CD14-positive monocyte (primary cell): ENCODE measurements around the gene MEIOSIN. TPM values are rescaled to one million over a fixed set of nuclear protein-coding genes. Genes with fewer than 3 reads are reported as not detected.

Experiments
- DNase-seq, 3 donors: peaks; one replicate each; pipeline ENCODE4 v3.0.0-alpha.2; 2011 to 2022
- H2AFZ ChIP-seq: 2 replicates; pipeline ENCODE4 v1.6.0; 2012; ENCODE audit warnings: mild to moderate bottlenecking, low read depth, low read length, inconsistent platforms; ENCODE audit not compliant: insufficient read depth, poor library complexity, severe bottlenecking
- H3K27ac ChIP-seq, 2 donors: 1 replicate in 1 of 2; 2 replicates in 1 of 2; pipeline ENCODE4 v1.5.1; 2012 to 2013; ENCODE audit warnings: low read length in 2 of 2, control low read depth in 1 of 2, inconsistent platforms in 1 of 2, low read depth in 1 of 2, mild to moderate bottlenecking in 1 of 2
- H3K27me3 ChIP-seq, 2 donors: one replicate each; pipeline versions ENCODE4 v1.6.0 to v1.6.1; 2011 to 2013; ENCODE audit warnings: low read length in 2 of 2; ENCODE audit not compliant: control insufficient read depth in 2 of 2, insufficient read depth in 2 of 2
- H3K36me3 ChIP-seq, 2 donors: replicated peaks in 1 of 2; 1 replicate in 1 of 2; 2 replicates in 1 of 2; pipeline versions ENCODE4 v1.5.1 to v1.6.1; 2012 to 2013; ENCODE audit warnings: low read length in 2 of 2, control low read depth in 1 of 2, inconsistent platforms in 1 of 2, mild to moderate bottlenecking in 1 of 2; ENCODE audit not compliant: insufficient read depth in 2 of 2, control insufficient read depth in 1 of 2
- H3K4me1 ChIP-seq, 2 donors: 1 replicate in 1 of 2; 2 replicates in 1 of 2; pipeline versions ENCODE4 v1.5.1 to v1.6.1; 2012 to 2013; ENCODE audit warnings: low read length in 2 of 2, control low read depth in 1 of 2, inconsistent platforms in 1 of 2, mild to moderate bottlenecking in 1 of 2, moderate library complexity in 1 of 2; ENCODE audit not compliant: insufficient read depth in 2 of 2, control insufficient read depth in 1 of 2
- H3K4me2 ChIP-seq: replicated peaks from 2 replicates; pipeline ENCODE3; 2012; ENCODE audit warnings: low read length, moderate library complexity, mild to moderate bottlenecking; ENCODE audit not compliant: poor library complexity, severe bottlenecking; ENCODE audit errors: extremely low read depth
- H3K4me3 ChIP-seq, 3 experiments: fragments of 200-600 bp in 1 of 3; sonication (generic) in 1 of 3; replicated peaks in 1 of 3; 1 replicate in 2 of 3; 2 replicates in 1 of 3; pipeline ENCODE4 v1.5.1; 2011 to 2013; ENCODE audit warnings: low read length in 3 of 3, mild to moderate bottlenecking in 3 of 3, control low read depth in 2 of 3, low read depth in 2 of 3, inconsistent platforms in 1 of 3, moderate library complexity in 1 of 3
- H3K79me2 ChIP-seq: 2 replicates; pipeline ENCODE4 v1.6.0; 2012; ENCODE audit warnings: mild to moderate bottlenecking, control low read depth, inconsistent platforms, low read length, moderate library complexity; ENCODE audit not compliant: insufficient read depth
- H3K9ac ChIP-seq: 2 replicates; pipeline ENCODE4 v1.6.0; 2017; ENCODE audit warnings: low read length, mild to moderate bottlenecking; ENCODE audit not compliant: insufficient read depth, poor library complexity, severe bottlenecking
- H3K9me3 ChIP-seq, 2 donors: replicated peaks in 1 of 2; 1 replicate in 1 of 2; 2 replicates in 1 of 2; pipeline versions ENCODE4 v1.5.1 to v1.6.1; 2012 to 2013; ENCODE audit warnings: low read length in 2 of 2, control low read depth in 1 of 2; ENCODE audit not compliant: control insufficient read depth in 1 of 2, insufficient read depth in 1 of 2
- H4K20me1 ChIP-seq: 2 replicates; pipeline ENCODE4 v1.6.0; 2012; ENCODE audit warnings: mild to moderate bottlenecking, low read length, control low read depth, moderate library complexity; ENCODE audit not compliant: insufficient read depth
- H3K27ac Mint-ChIP-seq, 7 donors: one replicate each; pipeline ENCODE4 v1.8.0; 2020; ENCODE audit warnings: mild to moderate bottlenecking in 7 of 7, mixed read lengths in 7 of 7, moderate library complexity in 6 of 7, inconsistent platforms in 2 of 7
- H3K27me3 Mint-ChIP-seq, 3 donors: one replicate each; pipeline ENCODE4 v1.8.0; 2021 to 2022; ENCODE audit warnings: low read depth in 3 of 3, mild to moderate bottlenecking in 3 of 3, mixed read lengths in 3 of 3, moderate library complexity in 3 of 3, inconsistent platforms in 1 of 3
- H3K36me3 Mint-ChIP-seq, 2 donors: one replicate each; pipeline ENCODE4 v1.8.0; 2020; ENCODE audit warnings: mixed read lengths in 2 of 2, inconsistent platforms in 1 of 2, mild to moderate bottlenecking in 1 of 2
- H3K4me1 Mint-ChIP-seq: one replicate; pipeline ENCODE4 v1.8.0; 2020; ENCODE audit warnings: mild to moderate bottlenecking, mixed read lengths
- H3K4me3 Mint-ChIP-seq, 2 donors: one replicate each; pipeline ENCODE4 v1.8.0; 2020; ENCODE audit warnings: mild to moderate bottlenecking in 2 of 2, mixed read lengths in 2 of 2, moderate library complexity in 1 of 2
- H3K9me3 Mint-ChIP-seq, 7 donors: one replicate each; pipeline ENCODE4 v1.8.0; 2020 to 2022; ENCODE audit warnings: mixed read lengths in 7 of 7, mild to moderate bottlenecking in 6 of 7, moderate library complexity in 6 of 7, inconsistent platforms in 2 of 7
- WGBS: methylation state at CpG from one replicate; pipeline ENCODE4 v1.1.5; 2013; ENCODE audit warnings: missing lambda C conversion rate; ENCODE audit not compliant: insufficient coverage; 5-methylcytosine and 5-hydroxymethylcytosine counted together
- intact Hi-C, 2 donors: fragments of 100-400 bp; cut with micrococcal nuclease; formaldehyde crosslinking; loops; one replicate each; pipeline versions ENCODE4 v1.15.0 to v1.15.1; 2023
- polyA plus RNA-seq, 3 donors: library from polyadenylated mRNA; depleted of rRNA in 1 of 3; unstranded in 2 of 3; stranded (reverse) in 1 of 3; fragments of 300-500 nt in 2 of 3; fragments of >200 nt in 1 of 3; fragmentation: Illumina TruSeq in 2 of 3; gene quantifications; 1 replicate in 2 of 3; 2 replicates in 1 of 3; pipeline ENCODE4 v1.2.3, GENCODE V29; 2012 to 2021
- TF ChIP-seq, protein P1 (sequence below): fragments of 200-600 bp; IDR thresholded peaks from one replicate; pipeline ENCODE4 v1.8.0; 2022; ENCODE audit warnings: antibody characterized with exemption, mild to moderate bottlenecking

Gene MEIOSIN
- polyA plus RNA-seq, 3 donors, result not detected

DNA sequence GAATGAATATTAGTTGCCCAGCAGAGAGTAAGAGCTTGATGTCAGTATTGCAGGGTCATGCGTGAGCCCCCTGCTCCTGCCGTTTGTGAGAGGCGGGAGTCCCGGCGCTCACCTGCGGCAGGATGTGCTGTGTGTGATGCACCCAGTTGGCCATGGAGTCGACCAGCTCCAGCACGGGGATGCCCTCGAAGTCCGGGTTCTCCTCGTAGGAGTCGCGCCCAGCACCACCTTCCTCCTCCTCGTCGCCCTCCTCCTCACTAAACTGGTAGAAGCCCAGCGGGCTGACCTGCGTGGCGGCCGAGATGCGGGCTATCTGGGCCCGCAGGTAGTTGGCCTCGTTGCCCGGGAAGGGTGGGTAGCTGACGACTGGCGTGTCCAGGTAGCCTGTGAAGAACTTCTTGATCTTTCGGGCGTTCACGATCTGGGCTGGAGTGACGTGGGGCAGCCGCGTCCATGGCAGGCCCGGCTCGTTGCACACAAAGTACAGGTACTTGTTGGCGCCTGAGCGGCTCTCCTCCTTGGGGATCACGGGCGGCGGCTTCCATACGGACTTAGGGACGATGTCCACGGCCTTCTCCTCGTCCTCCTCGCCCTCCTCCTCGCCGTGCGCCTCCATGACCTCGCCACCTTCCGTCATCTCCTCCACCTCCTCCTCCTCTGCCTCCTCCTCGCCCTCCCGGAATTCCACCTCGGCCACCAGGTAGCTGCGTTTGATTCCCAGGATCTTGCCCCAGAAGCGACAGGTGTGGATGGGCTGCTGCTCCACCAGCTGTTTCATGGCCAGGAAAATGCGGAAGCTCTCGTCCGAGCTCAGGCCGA lies 71.1 kb downstream of the MEIOSIN start:
- H3K9ac ChIP-seq, result no peak overlapping the region
- H3K4me3 ChIP-seq, result no peak overlapping the region
- intact Hi-C loops, result no loop called here
- H3K4me1 ChIP-seq, result peaks cover 8 to 13% of the 10 kb centered on the region in 2 donors
- H3K79me2 ChIP-seq, result no peaks in the 10 kb centered on the region
- Mint-ChIP-seq H3K4me1 (peaks cover 10% of the 10 kb centered on the region), H3K9me3 (peaks cover 4 to 25% (median 9%) of the 10 kb centered on the region in 7 donors), H3K27me3 (peaks cover 80 to 90% (median 87%) of the 10 kb centered on the region in 3 donors), H3K27ac (no peak overlapping the region), H3K36me3 (no peaks in the 10 kb centered on the region), H3K4me3 (peak overlapping the region in 1 of 2 donors; percentile 81)
- no peak for DNase-seq
- whole genome bisulfite sequencing, result 96% methylated on average over 51 of the region's 57 CpGs
- H3K4me2 ChIP-seq, result no peak overlapping the region
- H3K9me3 ChIP-seq, result peaks cover 7% of the 10 kb centered on the region in 2 donors
- no peaks in the 10 kb centered on the region for H3K36me3 ChIP-seq
- TF ChIP-seq, protein P1, sequence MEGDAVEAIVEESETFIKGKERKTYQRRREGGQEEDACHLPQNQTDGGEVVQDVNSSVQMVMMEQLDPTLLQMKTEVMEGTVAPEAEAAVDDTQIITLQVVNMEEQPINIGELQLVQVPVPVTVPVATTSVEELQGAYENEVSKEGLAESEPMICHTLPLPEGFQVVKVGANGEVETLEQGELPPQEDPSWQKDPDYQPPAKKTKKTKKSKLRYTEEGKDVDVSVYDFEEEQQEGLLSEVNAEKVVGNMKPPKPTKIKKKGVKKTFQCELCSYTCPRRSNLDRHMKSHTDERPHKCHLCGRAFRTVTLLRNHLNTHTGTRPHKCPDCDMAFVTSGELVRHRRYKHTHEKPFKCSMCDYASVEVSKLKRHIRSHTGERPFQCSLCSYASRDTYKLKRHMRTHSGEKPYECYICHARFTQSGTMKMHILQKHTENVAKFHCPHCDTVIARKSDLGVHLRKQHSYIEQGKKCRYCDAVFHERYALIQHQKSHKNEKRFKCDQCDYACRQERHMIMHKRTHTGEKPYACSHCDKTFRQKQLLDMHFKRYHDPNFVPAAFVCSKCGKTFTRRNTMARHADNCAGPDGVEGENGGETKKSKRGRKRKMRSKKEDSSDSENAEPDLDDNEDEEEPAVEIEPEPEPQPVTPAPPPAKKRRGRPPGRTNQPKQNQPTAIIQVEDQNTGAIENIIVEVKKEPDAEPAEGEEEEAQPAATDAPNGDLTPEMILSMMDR, result no peak
- H3K27ac ChIP-seq, result no peak overlapping the region
- peaks cover 4% of the 10 kb centered on the region for H4K20me1 ChIP-seq
- peaks cover 17 to 76% of the 10 kb centered on the region in 2 donors for H3K27me3 ChIP-seq
- no peak overlapping the region for H2AFZ ChIP-seq

DNA sequence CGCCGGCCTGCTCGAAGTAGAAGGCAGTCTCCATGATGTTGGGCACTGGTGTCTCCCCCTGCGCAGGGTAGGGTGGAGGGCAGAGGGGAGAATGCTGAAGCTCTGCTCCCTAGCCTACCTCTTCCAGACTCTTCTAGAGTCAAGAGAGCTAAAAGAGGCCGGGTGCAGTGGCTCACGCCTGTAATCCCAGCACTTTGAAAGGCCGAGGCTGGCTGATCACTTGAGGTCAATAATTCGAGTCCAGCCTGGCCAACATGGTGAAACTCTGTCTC lies 71.7 kb downstream of the MEIOSIN start:
- H2AFZ ChIP-seq, result no peak overlapping the region
- DNase-seq, result no peak
- intact Hi-C loops, result no loop called here
- peaks cover 4% of the 10 kb centered on the region for H4K20me1 ChIP-seq
- H3K9me3 ChIP-seq, result peaks cover 7% of the 10 kb centered on the region in 2 donors
- H3K27me3 ChIP-seq, result peaks cover 14 to 71% of the 10 kb centered on the region in 2 donors
- Mint-ChIP-seq H3K4me3 (peak overlapping the region in 1 of 2 donors; percentile 81), H3K9me3 (peaks cover 4 to 22% (median 9%) of the 10 kb centered on the region in 7 donors), H3K27ac (peak overlapping the region in 1 of 7 donors; percentile 19), H3K27me3 (peaks cover 78 to 87% (median 85%) of the 10 kb centered on the region in 3 donors), H3K36me3 (no peaks in the 10 kb centered on the region), H3K4me1 (peaks cover 16% of the 10 kb centered on the region)
- H3K4me2 ChIP-seq, result no peak overlapping the region
- no peak overlapping the region for H3K4me3 ChIP-seq
- H3K9ac ChIP-seq, result no peak overlapping the region
- TF ChIP-seq, protein P1, result no peak
- H3K27ac ChIP-seq, result no peak overlapping the region
- 88% methylated on average over 4 of the region's 8 CpGs for WGBS
- H3K36me3 ChIP-seq, result no peaks in the 10 kb centered on the region
- H3K4me1 ChIP-seq, result peaks cover 13 to 18% of the 10 kb centered on the region in 2 donors
- no peaks in the 10 kb centered on the region for H3K79me2 ChIP-seq
